Activated T-helper 17 cell treated with anti-CD3 and anti-CD28 coated beads, Interleukin-2, amount 50 U/mL, for 72 hours (primary cell): ENCODE measurements around the gene ATG4B. TPM values are rescaled to one million over a fixed set of nuclear protein-coding genes. Genes with fewer than 3 reads are reported as not detected.

ENCODE experiments used
- ATAC-seq: fragments of 150-1000 bp; cut with Tn5 transposase; replicated peaks from 2 replicates; pipeline ENCODE4 v1.10.0; 2021; ENCODE audit warnings: mild to moderate bottlenecking, moderate library complexity
- H3K27ac Mint-ChIP-seq: one replicate; pipeline ENCODE4 v1.8.0; 2022; ENCODE audit warnings: mixed read lengths
- H3K27me3 Mint-ChIP-seq: one replicate; pipeline ENCODE4 v1.8.0; 2022; ENCODE audit warnings: mixed read lengths
- H3K36me3 Mint-ChIP-seq: one replicate; pipeline ENCODE4 v1.8.0; 2022; ENCODE audit warnings: low read depth, mild to moderate bottlenecking, mixed read lengths
- H3K4me1 Mint-ChIP-seq: one replicate; pipeline ENCODE4 v1.8.0; 2022; ENCODE audit warnings: mixed read lengths
- H3K4me3 Mint-ChIP-seq: one replicate; pipeline ENCODE4 v1.8.0; 2022; ENCODE audit warnings: mild to moderate bottlenecking, mixed read lengths
- H3K9me3 Mint-ChIP-seq: one replicate; pipeline ENCODE4 v1.8.0; 2022; ENCODE audit warnings: mixed read lengths
- total RNA-seq, 2 donors: library from RNA; stranded (reverse); gene quantifications; one replicate each; pipeline ENCODE4 v1.2.3, GENCODE V29; 2022

Gene ATG4B
- total RNA-seq, 2 donors from 2014 or later: 88.3 to 91.3 TPM

- peaks cover 6% of the 10 kb centered on the region for H3K4me1 Mint-ChIP-seq
- peaks cover 76% of the 10 kb centered on the region for H3K36me3 Mint-ChIP-seq
- no peak for ATAC-seq
- H3K27me3 Mint-ChIP-seq: no peaks in the 10 kb centered on the region
- H3K9me3 Mint-ChIP-seq: no peaks in the 10 kb centered on the region
- no peak overlapping the region for H3K4me3 Mint-ChIP-seq
- H3K27ac Mint-ChIP-seq: no peak overlapping the region
Observed at GRCh38 chr2:241676665-241677064, 39.2 kb downstream of the ATG4B start.

DNA sequence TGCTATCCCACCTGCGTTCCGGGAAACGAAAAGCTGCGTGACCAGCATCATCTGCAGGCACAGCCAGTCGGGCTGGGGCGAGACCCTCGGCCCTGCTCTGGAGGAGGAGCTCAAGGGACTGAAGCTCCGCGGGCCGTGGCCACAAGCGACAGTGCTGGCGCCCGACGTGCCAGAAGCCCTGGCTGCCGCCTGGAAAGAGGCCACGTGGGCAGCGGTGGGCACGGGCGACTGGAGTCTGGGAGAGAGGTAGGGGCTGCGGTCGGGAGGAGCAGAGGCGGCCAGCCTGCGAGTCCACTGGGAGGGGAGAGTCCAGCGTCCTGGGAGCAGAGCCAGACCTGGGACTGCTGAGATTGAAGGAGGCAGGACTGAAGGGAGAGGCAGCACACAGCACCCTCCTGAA, 39.9 kb downstream of the ATG4B start:
- no peak overlapping the region for H3K4me3 Mint-ChIP-seq
- no peak for ATAC-seq
- H3K27me3 Mint-ChIP-seq: no peaks in the 10 kb centered on the region
- H3K9me3 Mint-ChIP-seq: no peaks in the 10 kb centered on the region
- H3K4me1 Mint-ChIP-seq: peaks cover 6% of the 10 kb centered on the region
- peaks cover 76% of the 10 kb centered on the region for H3K36me3 Mint-ChIP-seq
- no peak overlapping the region for H3K27ac Mint-ChIP-seq

- H3K4me3 Mint-ChIP-seq: no peak overlapping the region
- H3K27me3 Mint-ChIP-seq: no peaks in the 10 kb centered on the region
- no peak for ATAC-seq
- peaks cover 82% of the 10 kb centered on the region for H3K36me3 Mint-ChIP-seq
- H3K27ac Mint-ChIP-seq: no peak overlapping the region
- H3K9me3 Mint-ChIP-seq: no peaks in the 10 kb centered on the region
- peaks cover 6% of the 10 kb centered on the region for H3K4me1 Mint-ChIP-seq
Observed at GRCh38 chr2:241678307-241678706, 40.8 kb downstream of the ATG4B start.

DNA sequence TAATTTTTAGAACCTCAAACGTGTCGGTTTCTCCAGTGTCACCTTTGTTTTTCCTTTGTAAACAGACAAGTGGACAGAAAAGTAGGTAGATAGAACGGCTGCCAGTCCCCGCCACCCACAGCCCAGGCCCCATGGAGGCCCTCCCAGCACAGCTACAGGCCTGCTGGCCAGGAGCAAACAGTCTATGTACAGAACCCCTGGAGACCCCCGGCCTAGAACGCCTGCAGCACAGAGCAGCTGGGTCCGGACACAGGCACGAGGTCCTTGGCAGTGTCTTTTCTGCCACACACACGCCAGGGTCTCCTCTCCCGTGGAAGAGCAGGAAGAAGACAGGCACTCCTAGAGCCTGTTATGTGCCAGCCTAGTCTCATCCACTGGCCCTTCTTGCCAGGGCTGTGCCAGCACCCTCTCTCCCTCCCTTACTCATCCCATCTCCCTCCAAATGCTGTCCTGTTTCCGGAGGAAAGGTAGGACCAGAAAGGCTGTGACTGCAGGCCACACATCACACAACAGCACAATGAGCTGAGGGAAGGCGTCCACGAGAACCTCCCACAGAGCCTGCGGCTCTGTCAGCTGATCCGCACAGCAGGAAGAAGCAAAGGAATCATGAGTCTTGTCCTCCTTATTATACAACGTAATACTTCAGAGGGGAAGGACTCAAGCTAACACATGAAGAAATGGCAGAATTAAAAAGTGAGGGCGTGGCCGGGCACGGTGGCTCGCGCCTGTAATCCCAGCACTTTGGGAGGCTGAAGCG, 41.5 kb downstream of the ATG4B start:
- Mint-ChIP-seq H3K27ac (no peak overlapping the region), H3K9me3 (no peaks in the 10 kb centered on the region), H3K4me1 (peaks cover 6% of the 10 kb centered on the region), H3K4me3 (no peak overlapping the region), H3K36me3 (peaks cover 89% of the 10 kb centered on the region), H3K27me3 (no peaks in the 10 kb centered on the region)
- no peak for ATAC-seq

DNA sequence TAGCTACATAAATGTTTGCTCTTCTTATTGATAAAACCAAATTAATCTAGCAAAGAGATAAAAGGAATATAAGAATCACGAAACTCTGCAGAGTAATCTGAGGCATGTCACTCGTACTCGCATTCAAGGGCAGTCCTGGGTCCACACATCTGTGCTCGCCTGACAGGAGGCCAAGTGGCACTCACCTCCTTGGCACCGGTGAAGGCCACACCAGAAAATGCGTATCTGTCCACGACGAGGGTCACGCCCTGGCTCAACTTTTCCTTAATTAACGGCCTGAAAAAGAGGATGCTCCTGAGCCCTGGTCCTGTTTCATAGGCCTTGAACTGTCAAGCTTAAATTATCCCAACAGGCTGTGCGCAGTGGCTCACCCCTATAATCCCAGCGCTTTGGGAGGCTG, 42.6 kb downstream of the ATG4B start:
- Mint-ChIP-seq H3K9me3 (no peaks in the 10 kb centered on the region), H3K36me3 (peaks cover 98% of the 10 kb centered on the region), H3K4me3 (no peak overlapping the region), H3K27ac (no peak overlapping the region), H3K4me1 (peaks cover 6% of the 10 kb centered on the region), H3K27me3 (no peaks in the 10 kb centered on the region)
- no peak for ATAC-seq

DNA sequence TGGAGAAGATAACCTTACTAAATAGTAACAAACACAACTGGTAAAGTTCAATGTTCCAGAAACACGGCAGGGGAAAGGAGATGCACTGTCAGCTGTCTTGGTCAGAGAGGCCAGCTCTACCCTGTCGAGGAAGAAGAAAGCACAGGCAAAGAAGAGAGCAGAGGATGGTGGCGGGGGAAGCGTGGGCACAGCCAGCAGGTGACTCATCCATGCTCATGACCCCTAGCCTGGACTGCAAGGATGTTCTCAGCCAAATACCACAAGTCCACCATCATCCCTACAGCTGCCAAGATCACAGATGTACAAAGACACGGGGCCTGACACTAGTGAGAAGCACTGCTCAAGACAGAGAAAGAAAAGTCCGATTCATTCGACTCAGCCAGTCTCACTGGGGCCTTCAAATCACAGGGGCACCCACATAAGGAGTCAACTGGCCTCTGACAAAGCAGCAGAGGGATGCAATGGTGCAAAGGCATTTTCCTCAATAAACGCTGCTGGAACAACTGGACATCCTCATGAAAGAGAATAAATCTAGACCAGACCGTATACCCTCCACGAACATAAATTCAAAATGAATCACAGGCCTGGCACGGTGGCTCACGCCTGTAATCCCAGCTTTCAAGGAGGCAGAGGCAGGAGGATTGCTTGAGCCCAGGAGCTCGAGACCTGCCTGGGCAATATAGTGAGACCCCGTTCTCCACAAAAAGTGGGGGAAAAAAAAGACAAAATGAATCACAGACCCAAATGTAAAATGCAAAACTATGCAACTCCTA, 43.5 kb downstream of the ATG4B start:
- no peaks in the 10 kb centered on the region for H3K9me3 Mint-ChIP-seq
- H3K36me3 Mint-ChIP-seq: peaks cover 95% of the 10 kb centered on the region
- no peaks in the 10 kb centered on the region for H3K27me3 Mint-ChIP-seq
- ATAC-seq: no peak
- peak overlapping the region; percentile 37 for H3K27ac Mint-ChIP-seq
- no peak overlapping the region for H3K4me3 Mint-ChIP-seq
- peaks cover 6% of the 10 kb centered on the region for H3K4me1 Mint-ChIP-seq

DNA sequence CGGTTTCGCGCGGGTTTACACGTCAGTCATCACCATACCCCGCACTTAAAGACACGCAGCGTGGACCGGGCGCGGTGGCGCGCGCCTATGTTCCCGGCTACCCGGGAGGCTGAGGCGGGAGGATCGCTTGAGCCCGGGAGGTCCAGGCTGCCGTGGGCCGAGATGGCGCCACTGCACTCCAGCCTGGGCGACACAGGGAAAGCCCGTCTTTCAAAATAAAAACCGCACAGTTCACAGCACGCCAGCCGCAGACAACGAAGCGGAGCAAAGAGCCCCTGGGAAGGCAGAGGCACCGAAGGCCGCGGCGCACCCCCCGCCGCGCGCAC, 48.8 kb downstream of the ATG4B start:
- Mint-ChIP-seq H3K27ac (peak overlapping the region; percentile 33), H3K36me3 (peaks cover 78% of the 10 kb centered on the region), H3K4me1 (no peaks in the 10 kb centered on the region), H3K4me3 (peak overlapping the region; percentile 90), H3K27me3 (no peaks in the 10 kb centered on the region), H3K9me3 (no peaks in the 10 kb centered on the region)
- ATAC-seq: peak; percentile 3

DNA sequence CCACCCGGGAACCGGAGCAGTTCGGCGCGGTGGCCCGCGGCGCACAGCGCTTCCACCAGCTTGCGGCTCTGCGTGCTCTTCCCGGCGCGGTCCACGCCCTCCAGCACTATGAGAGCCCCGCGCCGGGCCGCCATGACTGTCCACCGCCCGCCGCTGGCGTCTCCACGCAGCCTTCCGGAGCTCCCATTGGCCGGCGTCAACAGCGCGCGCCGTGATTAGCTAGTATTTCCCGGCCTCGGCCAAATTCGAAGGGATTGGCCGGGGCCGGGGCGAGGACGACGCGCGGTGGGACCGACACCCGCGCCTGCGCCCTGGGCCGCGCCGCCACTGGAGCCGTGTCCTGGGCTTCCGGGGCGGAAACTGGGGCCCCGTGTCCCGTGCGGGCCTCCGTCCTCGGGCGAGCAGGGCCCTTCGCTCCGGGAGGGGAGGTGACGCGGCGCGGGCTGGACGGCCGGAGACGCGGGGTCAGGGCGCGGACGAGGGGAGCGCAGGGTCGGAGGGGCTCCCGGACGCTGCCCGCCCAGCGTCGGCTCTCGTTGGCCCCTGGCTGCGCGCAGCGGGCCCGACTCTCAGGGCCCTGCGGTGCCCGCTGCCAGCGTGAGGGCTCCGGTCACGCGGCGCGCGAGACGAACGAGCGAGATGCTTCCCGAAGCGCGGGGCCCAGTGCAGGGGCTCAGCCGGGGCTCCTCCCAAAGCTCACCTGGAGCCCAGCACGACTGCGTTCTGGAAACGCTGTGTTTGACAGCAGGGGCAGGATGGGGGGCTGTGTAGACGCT, 49.3 kb downstream of the ATG4B start, which contains the start of gene DTYMK:
TSS of gene DTYMK (minus strand) at position 166 of the 776 bp plus-strand sequence. CDS start at position 134, 32 bp downstream.
- Mint-ChIP-seq H3K36me3 (peaks cover 73% of the 10 kb centered on the region), H3K9me3 (no peaks in the 10 kb centered on the region), H3K4me1 (no peaks in the 10 kb centered on the region), H3K27ac (peak within 1 kb of the TSS; percentile 93), H3K4me3 (peak within 1 kb of the TSS; percentile 90), H3K27me3 (no peaks in the 10 kb centered on the region)
- peak; percentile 98 for ATAC-seq

DNA sequence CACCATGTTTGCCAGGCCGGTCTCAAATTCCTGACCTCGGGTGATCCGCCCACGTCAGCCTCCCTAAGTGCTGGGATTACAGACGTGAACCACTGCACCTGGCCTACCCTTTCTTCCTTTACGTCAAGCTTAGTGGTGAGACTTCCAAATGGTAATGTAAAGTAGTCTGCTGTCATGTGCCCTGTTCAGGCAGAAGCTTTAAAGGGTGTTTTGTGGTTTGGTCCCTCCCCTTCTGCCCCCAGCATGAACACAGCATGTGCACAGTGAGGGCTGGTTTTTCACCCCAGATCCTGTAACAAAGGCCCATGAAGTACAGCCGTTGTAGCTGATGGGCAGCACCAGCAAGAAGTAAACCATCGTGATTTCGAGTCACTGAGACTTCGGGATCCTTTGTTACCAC, 51.8 kb downstream of the ATG4B start:
- H3K27ac Mint-ChIP-seq: no peak overlapping the region
- ATAC-seq: no peak

GRCh38 chr2:241690202-241690717, 52.8 kb downstream of the ATG4B start:
- Mint-ChIP-seq H3K36me3 (peaks cover 68% of the 10 kb centered on the region), H3K9me3 (no peaks in the 10 kb centered on the region), H3K4me3 (no peak overlapping the region), H3K27ac (no peak overlapping the region), H3K4me1 (no peaks in the 10 kb centered on the region), H3K27me3 (no peaks in the 10 kb centered on the region)
- no peak for ATAC-seq

More for the DNA sequence above, 51.8 kb downstream of the ATG4B start:
- Mint-ChIP-seq H3K9me3 (no peaks in the 10 kb centered on the region), H3K27me3 (no peaks in the 10 kb centered on the region), H3K4me3 (peak overlapping the region; percentile 90), H3K36me3 (peaks cover 70% of the 10 kb centered on the region), H3K4me1 (no peaks in the 10 kb centered on the region)

- ATAC-seq: no peak
- H3K27me3 Mint-ChIP-seq: no peaks in the 10 kb centered on the region
- no peak overlapping the region for H3K27ac Mint-ChIP-seq
- no peaks in the 10 kb centered on the region for H3K9me3 Mint-ChIP-seq
- peaks cover 61% of the 10 kb centered on the region for H3K36me3 Mint-ChIP-seq
- H3K4me3 Mint-ChIP-seq: no peak overlapping the region
- no peaks in the 10 kb centered on the region for H3K4me1 Mint-ChIP-seq
Observed at GRCh38 chr2:241692448-241692847, 55.0 kb downstream of the ATG4B start.

- peaks cover 37% of the 10 kb centered on the region for H3K36me3 Mint-ChIP-seq
- H3K9me3 Mint-ChIP-seq: no peaks in the 10 kb centered on the region
- H3K27ac Mint-ChIP-seq: no peak overlapping the region
- no peak for ATAC-seq
- peaks cover 4% of the 10 kb centered on the region for H3K4me1 Mint-ChIP-seq
- no peak overlapping the region for H3K4me3 Mint-ChIP-seq
- H3K27me3 Mint-ChIP-seq: no peaks in the 10 kb centered on the region
Observed at GRCh38 chr2:241695651-241696050, 58.2 kb downstream of the ATG4B start.

DNA sequence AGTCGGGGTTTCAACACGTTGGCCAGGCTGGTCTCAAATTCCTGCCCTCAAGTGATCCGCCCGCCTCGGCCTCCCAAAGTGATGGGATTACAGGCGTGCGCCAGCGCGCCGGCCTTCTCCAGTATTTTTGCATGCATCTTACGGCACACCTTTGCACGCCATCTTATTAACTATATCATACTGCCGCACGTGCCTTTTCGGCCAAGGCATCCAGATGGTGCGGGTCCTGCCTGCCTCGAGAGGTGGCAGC, 63.6 kb downstream of the ATG4B start:
- Mint-ChIP-seq H3K4me1 (peaks cover 13% of the 10 kb centered on the region), H3K9me3 (no peaks in the 10 kb centered on the region), H3K36me3 (peaks cover 39% of the 10 kb centered on the region), H3K4me3 (peak overlapping the region; percentile 82), H3K27ac (peak overlapping the region; percentile 81), H3K27me3 (no peaks in the 10 kb centered on the region)
- no peak for ATAC-seq

GRCh38 chr2:241701399-241702154, 64.1 kb downstream of the ATG4B start, which contains the start of gene ING5:
Gene ING5, plus strand, starts transcription at chr2:241702039. Its CDS starts 27 bp downstream, at chr2:241702066.
- Mint-ChIP-seq H3K9me3 (no peaks in the 10 kb centered on the region), H3K27ac (peak within 1 kb of the TSS; percentile 89), H3K4me1 (peaks cover 13% of the 10 kb centered on the region), H3K27me3 (no peaks in the 10 kb centered on the region), H3K36me3 (peaks cover 43% of the 10 kb centered on the region), H3K4me3 (peak within 1 kb of the TSS; percentile 88)
- peak; percentile 76 for ATAC-seq
